HG03432 (cell line): ENCODE measurements around the gene SPDYE3.
"Not testable (repeated sequence)": the region's sequence is repeated elsewhere in the genome, so short reads cannot be mapped to it uniquely, and the experiment has no call there.

Experiments
- ATAC-seq: cut with Tn5 transposase; IDR thresholded peaks from one replicate; pipeline ENCODE4 v1.9.1; 2021; ENCODE audit warnings: mild to moderate bottlenecking, moderate library complexity; ENCODE audit not compliant: unreplicated experiment

The SPDYE3 gene, protein sequence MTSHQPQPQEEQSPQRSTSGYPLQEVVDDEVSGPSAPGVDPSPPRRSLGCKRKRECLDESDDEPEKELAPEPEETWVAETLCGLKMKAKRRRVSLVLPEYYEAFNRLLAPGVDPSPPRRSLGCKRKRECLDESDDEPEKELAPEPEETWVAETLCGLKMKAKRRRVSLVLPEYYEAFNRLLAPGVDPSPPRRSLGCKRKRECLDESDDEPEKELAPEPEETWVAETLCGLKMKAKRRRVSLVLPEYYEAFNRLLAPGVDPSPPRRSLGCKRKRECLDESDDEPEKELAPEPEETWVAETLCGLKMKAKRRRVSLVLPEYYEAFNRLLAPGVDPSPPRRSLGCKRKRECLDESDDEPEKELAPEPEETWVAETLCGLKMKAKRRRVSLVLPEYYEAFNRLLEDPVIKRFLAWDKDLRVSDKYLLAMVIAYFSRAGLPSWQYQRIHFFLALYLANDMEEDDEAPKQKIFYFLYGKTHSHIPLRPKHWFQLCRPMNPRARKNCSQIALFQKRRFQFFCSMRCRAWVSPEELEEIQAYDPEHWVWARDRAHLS

GRCh38 chr7:100307402-100307801, at the start of gene SPDYE3:
Gene SPDYE3, plus strand, starts transcription at chr7:100307702. Its CDS starts 184 bp downstream, at chr7:100307886.
- ATAC-seq = not testable (repeated sequence)

DNA sequence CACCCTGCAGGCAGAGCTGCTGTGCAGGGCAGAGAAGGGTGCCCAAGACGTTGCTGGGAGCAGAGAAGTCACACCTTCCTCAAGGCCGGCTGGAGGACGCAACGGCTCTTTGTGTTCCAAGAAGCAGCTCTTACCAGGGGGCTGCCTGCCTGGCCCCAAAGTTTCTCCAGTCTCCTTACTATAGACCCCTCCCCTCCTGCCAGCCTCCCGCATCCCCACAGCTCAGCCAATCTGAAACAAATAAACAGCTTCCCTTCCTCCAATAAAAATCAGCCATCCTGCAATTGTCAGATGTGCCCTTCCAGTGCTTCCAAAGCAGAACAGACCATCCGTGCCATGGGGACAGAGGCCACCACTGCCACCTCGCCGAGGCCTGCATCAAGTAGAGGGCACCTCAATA, 47.5 kb upstream of the SPDYE3 start:
- ATAC-seq = not testable (repeated sequence)

GRCh38 chr7:100262896-100263295, 44.6 kb upstream of the SPDYE3 start:
- ATAC-seq = not testable (repeated sequence)

DNA sequence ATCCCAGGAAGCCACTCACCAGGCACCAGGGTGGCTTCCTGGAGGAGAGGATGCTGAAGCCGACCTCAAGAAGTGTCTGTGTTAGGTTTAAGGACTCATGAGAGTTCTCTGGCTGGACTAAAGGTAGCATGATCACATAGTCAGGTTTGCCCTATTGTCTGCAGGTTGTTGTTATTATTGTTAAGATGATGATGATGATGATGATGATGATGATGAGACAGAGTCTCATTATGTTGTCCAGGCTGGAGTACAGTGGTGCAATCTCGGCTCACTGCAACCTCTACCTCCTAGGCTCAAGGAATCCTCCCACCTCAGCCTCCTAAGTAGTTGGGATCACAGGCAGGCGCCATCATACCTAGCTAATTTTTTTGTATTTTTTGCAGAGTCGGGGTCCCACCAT, 43.3 kb upstream of the SPDYE3 start:
- ATAC-seq = not testable (repeated sequence)

GRCh38 chr7:100264669-100265165, 42.8 kb upstream of the SPDYE3 start:
- not testable (repeated sequence) for ATAC-seq

DNA sequence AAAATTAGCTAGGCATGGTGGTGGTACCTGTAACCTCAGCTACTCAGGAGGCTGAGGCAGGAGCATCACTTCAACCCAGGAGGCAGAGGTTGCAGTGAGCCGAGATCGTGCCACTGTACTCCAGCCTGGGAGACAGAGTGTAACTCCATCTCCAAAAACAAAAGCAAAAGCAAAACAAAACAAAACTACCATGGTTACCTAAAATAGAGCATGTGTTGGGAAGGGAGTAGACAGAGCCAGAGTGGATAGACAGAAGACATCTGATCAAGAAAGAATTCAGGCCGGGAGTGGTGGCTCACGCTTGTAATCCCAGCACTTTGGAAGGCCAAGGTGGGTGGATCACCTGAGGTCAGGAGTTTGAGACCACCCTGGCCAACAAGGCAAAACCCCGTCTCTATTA, 41.7 kb upstream of the SPDYE3 start:
- not testable (repeated sequence) for ATAC-seq

DNA sequence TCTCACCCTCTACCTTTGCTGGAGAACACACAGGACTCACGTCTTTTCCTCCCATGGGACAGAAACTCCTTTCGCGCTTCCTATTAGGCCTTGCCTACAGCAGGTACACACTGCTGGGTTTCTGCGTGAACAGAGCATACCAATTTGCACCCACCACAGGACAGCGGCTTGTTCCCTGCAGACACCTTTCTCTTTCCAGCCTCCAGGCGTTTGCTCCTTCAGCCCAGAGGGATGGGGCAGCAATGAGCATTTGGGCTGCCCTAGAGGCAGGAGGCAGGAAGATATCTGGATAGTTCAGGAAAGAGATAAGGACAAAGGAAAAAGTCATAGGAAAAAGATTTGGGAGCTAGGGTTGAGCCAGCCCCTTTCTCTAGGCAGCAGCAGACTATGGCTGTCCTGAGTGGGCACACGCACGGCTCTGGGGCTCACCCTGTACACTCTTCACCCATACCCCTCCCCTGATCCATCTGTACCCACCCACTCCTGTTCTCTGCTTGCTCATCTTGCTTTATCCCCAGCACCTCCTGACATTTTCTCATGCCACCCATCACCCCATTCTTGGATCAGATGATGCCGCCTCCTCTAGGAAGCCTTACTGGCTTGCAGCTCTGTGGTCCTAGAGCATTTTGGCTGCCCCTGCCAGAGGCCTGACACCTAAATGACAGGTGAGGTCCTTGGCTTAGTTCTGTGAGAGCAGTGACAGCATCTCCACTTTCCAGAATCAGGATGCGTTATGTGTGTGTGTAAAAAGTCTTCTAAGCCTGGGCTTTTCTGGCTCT, 40.7 kb upstream of the SPDYE3 start:
- no peak for ATAC-seq

GRCh38 chr7:100267648-100268047, 39.9 kb upstream of the SPDYE3 start:
- ATAC-seq = no peak

DNA sequence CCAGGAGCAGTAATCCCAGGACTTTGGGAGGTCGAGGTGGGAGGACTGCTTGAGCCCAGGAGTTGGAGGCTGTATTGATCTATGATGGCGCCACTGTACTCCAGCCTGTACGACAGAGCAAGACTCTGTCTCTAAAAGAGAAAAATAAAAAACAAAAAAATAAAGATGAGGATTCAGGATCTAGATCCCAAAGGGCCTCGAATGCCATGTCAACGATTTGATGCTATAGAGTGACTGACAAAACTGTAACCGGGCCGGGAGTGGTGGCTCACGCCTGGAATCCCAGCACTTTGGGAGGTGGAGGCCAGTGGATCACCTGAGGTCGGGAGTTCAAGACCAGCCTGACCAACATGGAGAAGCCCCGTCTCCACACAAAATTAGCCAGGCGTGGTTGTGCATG, 38.6 kb upstream of the SPDYE3 start:
- ATAC-seq = not testable (repeated sequence)

- not testable (repeated sequence) for ATAC-seq
These were observed 38.0 kb upstream of the SPDYE3 start for GRCh38 chr7:100269306-100270045.

- ATAC-seq = not testable (repeated sequence)
These were observed 37.2 kb upstream of the SPDYE3 start for GRCh38 chr7:100270046-100270918.

GRCh38 chr7:100270941-100271593, 36.4 kb upstream of the SPDYE3 start:
- ATAC-seq = not testable (repeated sequence)

GRCh38 chr7:100271716-100272537, 35.6 kb upstream of the SPDYE3 start:
- ATAC-seq = peak; percentile 94

- not testable (repeated sequence) for ATAC-seq
These were observed 35.0 kb upstream of the SPDYE3 start for GRCh38 chr7:100272538-100272902.

DNA sequence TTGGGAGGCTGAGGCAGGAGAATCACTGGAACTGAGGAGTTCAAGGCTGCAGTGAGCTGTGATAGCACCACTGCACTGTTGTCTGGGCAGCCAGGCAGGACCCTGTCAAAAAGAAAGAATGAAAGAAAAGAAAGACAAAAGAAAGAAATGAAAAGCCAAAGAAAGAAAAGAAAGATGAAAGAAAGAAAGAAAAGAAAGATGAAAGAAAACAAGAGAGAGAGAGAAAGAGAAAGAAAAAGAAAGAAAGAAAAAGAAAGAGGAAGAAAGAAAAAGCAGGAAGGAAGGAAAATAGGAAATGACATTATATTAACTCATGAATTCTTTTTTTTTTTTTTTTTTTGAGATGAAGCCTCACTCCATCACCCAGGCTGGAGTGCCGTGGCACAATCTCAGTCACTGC, 32.4 kb upstream of the SPDYE3 start:
- no peak for ATAC-seq

DNA sequence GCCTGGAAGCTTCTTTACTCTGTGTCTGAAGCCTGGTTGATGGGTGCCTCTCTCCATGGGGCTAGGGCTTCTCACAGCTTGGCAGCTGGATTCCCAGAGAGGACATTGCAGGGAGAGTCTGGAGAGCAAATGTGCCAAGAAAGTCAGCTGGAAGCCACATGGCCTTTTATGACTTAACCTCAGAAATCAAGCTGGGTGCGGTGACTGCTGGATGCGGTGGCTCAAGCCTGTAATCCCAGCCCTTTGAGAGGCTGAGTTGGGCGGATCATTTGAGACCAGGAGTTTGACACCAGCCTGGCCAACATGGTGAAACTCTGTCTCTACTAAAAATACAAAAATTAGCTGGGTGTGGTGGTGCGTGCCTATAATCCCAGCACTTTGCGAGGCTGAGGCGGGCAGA, 31.4 kb upstream of the SPDYE3 start:
- not testable (repeated sequence) for ATAC-seq

GRCh38 chr7:100282069-100282608, 25.4 kb upstream of the SPDYE3 start:
- not testable (repeated sequence) for ATAC-seq

DNA sequence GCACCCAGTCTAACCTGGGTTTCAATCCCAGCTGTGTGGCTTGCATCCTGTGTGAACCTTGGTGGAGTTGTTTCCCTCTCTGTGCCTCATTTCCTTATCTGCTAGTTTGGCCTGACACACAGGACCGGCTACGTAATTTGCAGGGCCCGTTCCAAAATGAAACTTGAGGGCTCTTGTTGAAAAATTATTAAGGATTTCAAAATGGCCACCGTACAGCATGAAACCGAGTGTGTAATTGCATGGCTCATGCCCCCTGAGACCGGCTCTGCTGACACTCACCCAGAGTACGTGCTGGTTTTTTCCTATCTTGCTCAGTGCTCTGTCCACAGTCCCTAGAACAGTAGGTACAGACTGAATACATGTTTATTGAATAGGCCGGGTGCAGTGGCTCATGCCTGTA, 24.4 kb upstream of the SPDYE3 start:
- ATAC-seq = not testable (repeated sequence)
